ENCODE results near the gene TSPAN3.

TSPAN3 gene

GRCh38 chr15:77021803-77022381 lies 49.0 kb downstream of the TSPAN3 start:
- DNase-seq, result peak; percentile 55

DNA sequence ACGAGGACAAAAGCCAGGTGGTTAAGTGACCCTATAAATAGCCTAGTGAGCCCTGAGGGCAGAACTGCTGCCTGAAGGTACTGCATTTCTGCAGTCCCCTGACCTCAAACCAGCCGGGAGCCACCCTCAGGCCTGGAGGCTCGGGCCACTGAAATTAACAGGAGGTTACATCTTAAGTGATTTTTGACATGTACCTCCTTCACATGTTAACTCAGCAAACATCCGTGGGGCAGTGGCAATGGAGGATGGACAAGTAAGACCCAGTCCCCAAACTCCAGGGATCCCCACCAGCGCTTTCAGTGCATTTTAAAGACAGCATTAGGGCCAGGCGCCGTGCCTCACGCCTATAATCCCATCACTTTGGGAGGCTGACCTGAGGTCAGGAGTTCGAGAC lies 49.8 kb downstream of the TSPAN3 start:
- peak; percentile 52 for DNase-seq

GRCh38 chr15:77020348-77021087 lies 50.4 kb downstream of the TSPAN3 start:
- no peak for DNase-seq

- peak; percentile 53 for DNase-seq
Measured at GRCh38 chr15:77019521-77020331, 51.2 kb downstream of the TSPAN3 start.

DNA sequence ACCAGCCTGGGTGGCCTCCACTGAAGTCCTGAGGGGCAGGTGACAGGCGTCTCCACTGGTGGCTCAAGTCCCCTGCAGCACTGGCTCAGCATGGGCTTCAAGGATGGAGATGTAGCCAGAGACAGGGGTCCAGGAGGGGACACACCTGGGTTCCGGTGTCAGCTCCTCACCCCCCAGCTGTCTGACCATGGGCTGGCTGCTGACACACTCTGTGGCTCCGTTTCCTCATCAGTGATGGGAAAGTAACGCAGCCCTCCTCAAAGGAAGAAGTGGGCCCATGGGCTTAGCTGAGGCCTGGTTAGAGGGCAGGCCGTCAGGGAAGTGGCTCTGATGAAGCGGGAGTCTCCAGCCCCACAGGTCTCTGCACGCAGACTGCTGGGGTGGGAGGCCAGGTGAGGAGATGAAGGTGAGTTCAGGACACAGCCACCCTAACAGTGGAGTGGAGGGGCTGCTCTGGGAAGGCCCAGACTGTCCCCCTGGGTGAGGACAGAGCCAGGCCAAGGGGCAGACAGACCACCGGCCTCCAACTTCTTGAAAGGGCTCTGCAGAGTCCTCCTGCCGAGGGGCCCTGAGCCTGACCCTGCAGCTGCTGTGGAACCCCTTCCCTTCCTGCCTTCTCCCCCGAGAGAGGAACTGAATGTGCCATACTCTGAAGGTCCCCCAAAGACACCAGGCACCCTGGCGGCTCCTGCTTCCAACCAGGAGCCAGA lies 52.0 kb downstream of the TSPAN3 start:
- DNase-seq, result peak; percentile 53

GRCh38 chr15:77017761-77018720 lies 52.9 kb downstream of the TSPAN3 start:
- no peak for DNase-seq

DNA sequence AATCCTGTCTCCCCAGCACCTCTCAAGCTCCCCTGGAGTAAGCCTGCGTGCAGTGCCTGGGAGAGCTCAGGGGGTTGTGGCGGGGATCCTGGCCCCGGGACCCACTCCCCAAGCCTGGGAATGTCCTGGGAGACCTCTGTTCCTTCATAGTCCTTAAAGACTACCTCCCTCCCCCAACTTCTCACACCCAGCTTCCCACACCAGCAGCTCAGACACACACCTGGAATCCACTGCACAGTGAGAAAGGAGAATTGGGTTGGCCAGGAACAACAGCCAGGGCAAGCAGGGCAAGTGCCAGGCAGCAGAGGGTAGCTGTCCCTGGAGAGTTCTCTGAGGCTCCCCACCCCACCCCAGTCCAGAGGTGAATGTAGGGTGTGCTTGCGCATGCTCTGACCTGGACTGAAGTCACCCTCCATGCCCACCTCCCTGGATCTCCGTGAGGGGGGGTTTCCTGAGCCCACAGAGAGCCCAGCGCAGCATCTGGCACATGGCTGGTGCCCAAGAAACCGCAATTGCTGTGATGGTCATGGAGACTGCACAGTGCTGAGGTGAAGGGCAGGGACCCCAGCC lies 53.7 kb downstream of the TSPAN3 start:
- DNase-seq, result no peak

DNA sequence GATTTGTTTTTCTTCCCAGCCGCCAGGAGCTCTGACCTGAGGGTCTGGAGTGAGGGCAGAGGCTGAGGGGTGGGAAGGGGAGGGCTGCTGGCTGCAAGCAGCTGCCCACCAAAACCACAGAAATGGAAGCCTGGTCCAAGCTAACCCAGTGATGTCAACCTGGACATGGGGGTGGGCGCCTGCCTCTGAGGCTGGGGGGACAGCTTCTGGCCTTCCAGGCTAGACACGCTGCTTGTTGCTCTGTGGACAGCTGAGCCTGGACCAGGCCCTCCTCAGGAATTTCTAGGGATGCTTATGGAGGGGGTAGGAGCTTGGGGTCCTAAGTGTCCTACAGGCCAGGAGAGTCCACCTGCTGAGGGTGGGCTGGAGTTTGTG lies 54.6 kb downstream of the TSPAN3 start:
- no peak for DNase-seq

DNA sequence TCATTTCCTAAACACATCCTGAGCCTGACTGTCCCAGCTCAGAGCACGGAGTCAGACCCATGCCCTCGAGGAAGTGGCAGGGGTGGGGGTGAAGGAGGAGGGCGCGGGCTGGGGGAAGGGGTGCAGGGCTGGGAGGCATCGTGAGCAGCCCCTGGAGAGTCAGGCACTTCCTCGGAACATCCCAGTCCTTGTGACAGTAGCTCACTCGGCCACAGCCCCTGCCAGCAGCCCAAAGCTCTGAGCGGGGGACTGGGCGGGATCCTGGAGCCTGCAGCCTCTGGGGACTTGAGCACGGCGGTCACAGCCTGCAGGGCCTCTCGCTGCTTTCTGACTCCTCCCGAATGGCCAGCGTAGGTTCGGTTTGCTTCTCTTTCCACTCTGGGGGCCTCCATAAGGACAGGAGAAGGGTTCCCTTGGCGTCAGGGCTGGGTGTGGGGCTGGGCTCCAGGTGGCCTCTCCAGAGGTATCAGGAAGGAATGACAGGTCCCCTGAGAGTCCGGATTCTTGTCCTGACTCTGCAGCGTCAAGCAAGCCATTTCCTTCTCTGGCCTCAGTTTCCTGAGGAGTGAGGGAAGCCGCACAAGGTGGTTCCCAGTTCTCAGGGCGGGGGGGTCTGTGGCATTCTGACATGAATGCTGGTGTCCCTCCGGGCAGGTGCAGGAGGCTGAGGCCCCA lies 55.1 kb downstream of the TSPAN3 start:
- no peak for DNase-seq

GRCh38 chr15:77014132-77015081 lies 56.5 kb downstream of the TSPAN3 start:
- no peak for DNase-seq

DNA sequence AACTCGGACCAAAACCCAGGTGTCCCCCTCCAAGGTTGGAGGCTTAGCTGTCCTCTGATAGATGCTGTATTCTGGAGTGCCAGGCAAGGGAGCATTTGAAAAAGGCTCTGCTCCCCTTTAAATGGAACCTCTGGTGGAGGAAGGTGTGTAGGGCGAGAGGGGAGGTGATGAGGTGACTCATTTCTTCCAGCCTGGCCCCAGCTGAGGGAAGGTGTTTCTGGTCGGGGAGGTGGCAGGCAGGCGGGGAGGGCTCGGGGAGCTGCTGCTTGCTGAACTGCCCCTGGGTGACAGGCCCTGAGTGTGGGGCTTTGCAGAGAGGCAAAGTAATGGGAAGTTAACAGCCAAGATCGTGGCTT lies 57.2 kb downstream of the TSPAN3 start:
- no peak for DNase-seq

- no peak for DNase-seq
Measured at GRCh38 chr15:77012868-77013267, 58.0 kb downstream of the TSPAN3 start.

- no peak for DNase-seq
Measured at GRCh38 chr15:77012117-77012712, 58.7 kb downstream of the TSPAN3 start.

DNA sequence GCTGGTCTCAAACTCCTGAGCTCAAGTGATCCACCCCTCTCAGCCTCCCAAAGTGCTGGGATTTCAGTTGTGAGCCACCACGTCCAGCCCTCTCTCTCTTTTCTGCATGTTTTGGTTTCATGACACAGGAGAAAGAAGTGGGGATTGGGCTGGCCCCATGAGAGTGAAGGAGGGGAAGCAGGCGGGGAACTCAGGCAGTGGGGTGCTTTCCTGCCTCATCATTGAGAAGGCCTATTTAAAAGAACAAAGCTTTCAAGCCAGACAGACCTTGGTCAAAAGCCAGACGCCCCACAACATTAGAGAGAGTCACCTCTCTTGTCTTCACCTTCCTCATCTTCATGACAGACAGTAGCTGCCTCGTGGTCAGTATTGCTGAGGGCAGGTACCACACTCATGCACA lies 60.1 kb downstream of the TSPAN3 start:
- no peak for DNase-seq

DNA sequence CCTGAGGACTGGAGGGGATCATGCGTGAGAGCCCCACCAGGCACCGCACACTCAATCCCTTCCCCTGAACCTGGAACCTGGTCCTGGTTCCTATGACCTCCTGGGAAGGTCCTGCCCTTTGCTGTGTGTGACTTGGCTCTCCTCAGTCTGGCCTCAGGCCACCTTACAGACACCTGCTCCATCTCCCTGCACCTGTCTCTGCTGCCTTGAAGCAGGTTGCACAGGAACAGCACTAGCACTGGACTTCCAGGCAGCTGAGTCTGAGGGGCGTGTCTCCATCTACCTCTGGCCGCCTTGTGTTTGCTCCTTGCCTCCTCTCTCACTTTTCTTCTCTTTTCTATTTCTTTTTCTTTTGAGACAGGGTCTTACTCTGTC lies 60.6 kb downstream of the TSPAN3 start:
- no peak for DNase-seq

DNA sequence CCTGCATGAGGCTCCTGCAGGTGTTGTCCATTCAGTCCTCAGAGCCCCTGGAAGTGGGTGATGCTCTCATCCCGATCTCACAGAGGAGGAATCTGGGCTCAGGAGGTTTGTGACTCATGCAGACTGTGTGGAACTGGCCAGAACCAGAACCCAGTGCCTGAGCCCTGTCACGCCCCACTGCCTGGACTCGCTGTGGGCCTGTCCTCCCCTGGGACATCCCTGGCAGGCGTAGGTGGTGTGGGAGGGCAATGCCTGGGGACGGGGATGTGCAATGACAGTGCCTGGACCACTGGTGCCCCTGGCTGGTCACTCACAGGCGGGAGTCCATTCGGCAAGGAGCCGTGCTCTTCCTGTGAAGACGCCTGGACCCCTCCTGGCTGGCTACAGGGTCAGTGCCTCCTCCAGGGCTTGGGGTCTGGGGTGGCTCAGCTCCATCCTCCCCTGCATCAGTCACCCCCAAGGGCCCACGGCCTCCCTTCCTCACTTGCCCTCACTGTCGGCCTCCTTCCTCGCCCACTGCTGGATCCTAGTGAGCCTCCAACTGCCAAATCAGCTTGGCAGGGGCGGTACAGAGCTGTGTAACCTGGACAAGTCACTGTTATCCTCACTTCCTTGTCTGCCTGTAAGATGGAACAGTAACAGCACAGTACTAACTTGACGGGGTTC lies 61.1 kb downstream of the TSPAN3 start:
- DNase-seq, result peak; percentile 51

DNA sequence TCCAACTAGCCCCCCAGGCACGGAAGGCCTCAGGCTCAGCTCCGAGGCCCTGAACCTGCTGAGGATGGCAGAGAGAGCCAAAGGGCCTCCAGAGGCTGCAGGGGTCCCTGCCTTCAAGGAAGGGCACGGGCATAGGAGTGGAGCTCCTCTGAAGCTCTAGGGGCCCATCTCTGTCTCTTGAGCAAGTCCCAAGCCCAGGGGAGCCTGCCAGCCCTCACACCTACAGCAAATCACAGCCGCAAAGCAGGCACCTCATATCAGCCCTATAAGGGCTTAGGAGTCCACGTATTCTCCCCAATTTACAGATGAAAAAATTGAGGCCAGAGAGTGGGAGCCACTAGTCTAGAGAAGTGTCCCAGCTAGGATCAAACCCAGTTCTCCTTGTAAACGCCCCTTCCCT lies 61.7 kb downstream of the TSPAN3 start:
- no peak for DNase-seq

GRCh38 chr15:77004189-77004588 lies 66.7 kb downstream of the TSPAN3 start:
- no peak for DNase-seq

All from islet precursor cell (in vitro differentiated cells).